Measurements from ENCODE around the gene VMA21. TPM values are rescaled to one million over a fixed set of nuclear protein-coding genes. Genes with fewer than 3 reads are reported as not detected.

VMA21 gene
- total RNA-seq, 1 donor, result 80.3 TPM

GRCh38 chrX:151384807-151385206 lies 12.2 kb upstream of the VMA21 start:
- no peak for DNase-seq (ENCODE audit: low read depth)
- TF ChIP-seq CTCF (IDR thresholded peaks at IDR 0.05; ENCODE audit: insufficient read depth, low read depth, low read length), result no peak
- H3K4me3 ChIP-seq (ENCODE audit: low read depth, low read length), result no peak overlapping the region

- H3K4me3 ChIP-seq (ENCODE audit: low read depth, low read length), result no peak overlapping the region
- DNase-seq (ENCODE audit: low read depth), result peak; percentile 82
- no peak for TF ChIP-seq CTCF (IDR thresholded peaks at IDR 0.05; ENCODE audit: insufficient read depth, low read depth, low read length)
Observed at GRCh38 chrX:151386838-151387459, 10.1 kb upstream of the VMA21 start.

- DNase-seq (ENCODE audit: low read depth), result no peak
- TF ChIP-seq CTCF (IDR thresholded peaks at IDR 0.05; ENCODE audit: insufficient read depth, low read depth, low read length), result no peak
- no peak overlapping the region for H3K4me3 ChIP-seq (ENCODE audit: low read depth, low read length)
Observed at GRCh38 chrX:151391722-151392121, 5.3 kb upstream of the VMA21 start.

GRCh38 chrX:151393514-151393913 lies 3.5 kb upstream of the VMA21 start:
- H3K4me3 ChIP-seq (ENCODE audit: low read depth, low read length), result no peak overlapping the region
- DNase-seq (ENCODE audit: low read depth), result no peak
- TF ChIP-seq CTCF (IDR thresholded peaks at IDR 0.05; ENCODE audit: insufficient read depth, low read depth, low read length), result no peak

- peak overlapping the region; percentile 61 for H3K4me3 ChIP-seq (ENCODE audit: low read depth, low read length)
- no peak for TF ChIP-seq CTCF (IDR thresholded peaks at IDR 0.05; ENCODE audit: insufficient read depth, low read depth, low read length)
- DNase-seq (ENCODE audit: low read depth), result peak; percentile 84
Observed at GRCh38 chrX:151396042-151396824, 773 bp upstream of the VMA21 start.

GRCh38 chrX:151397741-151398070 lies 700 bp downstream of the VMA21 start:
- DNase-seq (ENCODE audit: low read depth), result no peak
- peak overlapping the region; percentile 87 for H3K4me3 ChIP-seq (ENCODE audit: low read depth, low read length)
- no peak for TF ChIP-seq CTCF (IDR thresholded peaks at IDR 0.05; ENCODE audit: insufficient read depth, low read depth, low read length)

Data from fibroblast of villous mesenchyme (primary cell).